ENCODE results near the gene TOP3B. TPM values are rescaled to one million over a fixed set of nuclear protein-coding genes. Genes with fewer than 3 reads are reported as not detected.

Gene TOP3B
- total RNA-seq, 1 experiment from 2014 or later = 68.6 TPM

DNA sequence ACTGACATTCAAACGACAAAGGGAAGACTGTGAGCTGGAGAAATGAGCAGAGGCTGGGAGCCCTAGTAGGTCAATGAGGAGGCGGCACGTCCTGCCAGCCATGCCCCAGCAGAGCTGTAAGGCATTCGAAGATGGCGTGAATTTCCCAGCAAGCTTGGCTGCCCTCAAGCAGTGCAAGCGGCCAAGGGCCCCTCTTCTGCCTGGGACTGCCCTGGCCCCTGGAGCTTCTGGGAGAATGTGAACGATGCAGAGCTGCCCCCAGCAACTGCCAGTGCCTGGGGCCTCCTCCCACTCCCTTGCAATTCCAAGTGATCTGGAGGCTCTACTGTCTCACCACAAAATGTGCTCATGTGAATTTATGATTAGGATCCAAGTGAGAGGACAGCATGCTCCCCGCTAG lies 34.2 kb downstream of the TOP3B start:
- peaks cover 6% of the 10 kb centered on the region for H3K36me3 Mint-ChIP-seq
- DNase-seq (ENCODE audit: low spot score) (no peak), ATAC-seq (no peak)
- H3K4me1 Mint-ChIP-seq = peaks cover 24% of the 10 kb centered on the region
- POLR2A ChIA-PET = interaction anchor here (0.6 kb wide), 1 partner anchor 18 kb away, joined by 3 read pairs; no protein-coding TSS in a partner anchor
- TF ChIP-seq SOX15 (CRISPR knock-in tag; IDR thresholded peaks at IDR 0.05) = no peak
- no peak for TF ChIP-seq TEAD4 (CRISPR knock-in tag; IDR thresholded peaks at IDR 0.05)
- TF ChIP-seq FOXJ3 (CRISPR knock-in tag; IDR thresholded peaks at IDR 0.05; ENCODE audit: borderline replicate concordance) = no peak
- TF ChIP-seq, protein P1, sequence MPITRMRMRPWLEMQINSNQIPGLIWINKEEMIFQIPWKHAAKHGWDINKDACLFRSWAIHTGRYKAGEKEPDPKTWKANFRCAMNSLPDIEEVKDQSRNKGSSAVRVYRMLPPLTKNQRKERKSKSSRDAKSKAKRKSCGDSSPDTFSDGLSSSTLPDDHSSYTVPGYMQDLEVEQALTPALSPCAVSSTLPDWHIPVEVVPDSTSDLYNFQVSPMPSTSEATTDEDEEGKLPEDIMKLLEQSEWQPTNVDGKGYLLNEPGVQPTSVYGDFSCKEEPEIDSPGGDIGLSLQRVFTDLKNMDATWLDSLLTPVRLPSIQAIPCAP (CRISPR knock-in tag; IDR thresholded peaks at IDR 0.05) = no peak
- TF ChIP-seq, protein P2, sequence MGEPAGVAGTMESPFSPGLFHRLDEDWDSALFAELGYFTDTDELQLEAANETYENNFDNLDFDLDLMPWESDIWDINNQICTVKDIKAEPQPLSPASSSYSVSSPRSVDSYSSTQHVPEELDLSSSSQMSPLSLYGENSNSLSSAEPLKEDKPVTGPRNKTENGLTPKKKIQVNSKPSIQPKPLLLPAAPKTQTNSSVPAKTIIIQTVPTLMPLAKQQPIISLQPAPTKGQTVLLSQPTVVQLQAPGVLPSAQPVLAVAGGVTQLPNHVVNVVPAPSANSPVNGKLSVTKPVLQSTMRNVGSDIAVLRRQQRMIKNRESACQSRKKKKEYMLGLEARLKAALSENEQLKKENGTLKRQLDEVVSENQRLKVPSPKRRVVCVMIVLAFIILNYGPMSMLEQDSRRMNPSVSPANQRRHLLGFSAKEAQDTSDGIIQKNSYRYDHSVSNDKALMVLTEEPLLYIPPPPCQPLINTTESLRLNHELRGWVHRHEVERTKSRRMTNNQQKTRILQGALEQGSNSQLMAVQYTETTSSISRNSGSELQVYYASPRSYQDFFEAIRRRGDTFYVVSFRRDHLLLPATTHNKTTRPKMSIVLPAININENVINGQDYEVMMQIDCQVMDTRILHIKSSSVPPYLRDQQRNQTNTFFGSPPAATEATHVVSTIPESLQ (CRISPR knock-in tag; IDR thresholded peaks at IDR 0.05) = no peak
- TF ChIP-seq NFATC4 (CRISPR knock-in tag; IDR thresholded peaks at IDR 0.05) = no peak
- TF ChIP-seq, protein P3, sequence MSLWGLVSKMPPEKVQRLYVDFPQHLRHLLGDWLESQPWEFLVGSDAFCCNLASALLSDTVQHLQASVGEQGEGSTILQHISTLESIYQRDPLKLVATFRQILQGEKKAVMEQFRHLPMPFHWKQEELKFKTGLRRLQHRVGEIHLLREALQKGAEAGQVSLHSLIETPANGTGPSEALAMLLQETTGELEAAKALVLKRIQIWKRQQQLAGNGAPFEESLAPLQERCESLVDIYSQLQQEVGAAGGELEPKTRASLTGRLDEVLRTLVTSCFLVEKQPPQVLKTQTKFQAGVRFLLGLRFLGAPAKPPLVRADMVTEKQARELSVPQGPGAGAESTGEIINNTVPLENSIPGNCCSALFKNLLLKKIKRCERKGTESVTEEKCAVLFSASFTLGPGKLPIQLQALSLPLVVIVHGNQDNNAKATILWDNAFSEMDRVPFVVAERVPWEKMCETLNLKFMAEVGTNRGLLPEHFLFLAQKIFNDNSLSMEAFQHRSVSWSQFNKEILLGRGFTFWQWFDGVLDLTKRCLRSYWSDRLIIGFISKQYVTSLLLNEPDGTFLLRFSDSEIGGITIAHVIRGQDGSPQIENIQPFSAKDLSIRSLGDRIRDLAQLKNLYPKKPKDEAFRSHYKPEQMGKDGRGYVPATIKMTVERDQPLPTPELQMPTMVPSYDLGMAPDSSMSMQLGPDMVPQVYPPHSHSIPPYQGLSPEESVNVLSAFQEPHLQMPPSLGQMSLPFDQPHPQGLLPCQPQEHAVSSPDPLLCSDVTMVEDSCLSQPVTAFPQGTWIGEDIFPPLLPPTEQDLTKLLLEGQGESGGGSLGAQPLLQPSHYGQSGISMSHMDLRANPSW (CRISPR knock-in tag; conservative IDR thresholded peaks at IDR 0.05; ENCODE audit: low read depth) = no peak
- TF ChIP-seq MXD4 (CRISPR knock-in tag; IDR thresholded peaks at IDR 0.05; ENCODE audit: borderline replicate concordance) = no peak
- no peak for TF ChIP-seq HMGA2 (CRISPR knock-in tag; IDR thresholded peaks at IDR 0.05)
- TF ChIP-seq, protein P4, sequence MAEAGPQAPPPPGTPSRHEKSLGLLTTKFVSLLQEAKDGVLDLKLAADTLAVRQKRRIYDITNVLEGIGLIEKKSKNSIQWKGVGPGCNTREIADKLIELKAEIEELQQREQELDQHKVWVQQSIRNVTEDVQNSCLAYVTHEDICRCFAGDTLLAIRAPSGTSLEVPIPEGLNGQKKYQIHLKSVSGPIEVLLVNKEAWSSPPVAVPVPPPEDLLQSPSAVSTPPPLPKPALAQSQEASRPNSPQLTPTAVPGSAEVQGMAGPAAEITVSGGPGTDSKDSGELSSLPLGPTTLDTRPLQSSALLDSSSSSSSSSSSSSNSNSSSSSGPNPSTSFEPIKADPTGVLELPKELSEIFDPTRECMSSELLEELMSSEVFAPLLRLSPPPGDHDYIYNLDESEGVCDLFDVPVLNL (CRISPR knock-in tag; IDR thresholded peaks at IDR 0.05; ENCODE audit: borderline replicate concordance, low read depth) = no peak
- TF ChIP-seq, protein P5, sequence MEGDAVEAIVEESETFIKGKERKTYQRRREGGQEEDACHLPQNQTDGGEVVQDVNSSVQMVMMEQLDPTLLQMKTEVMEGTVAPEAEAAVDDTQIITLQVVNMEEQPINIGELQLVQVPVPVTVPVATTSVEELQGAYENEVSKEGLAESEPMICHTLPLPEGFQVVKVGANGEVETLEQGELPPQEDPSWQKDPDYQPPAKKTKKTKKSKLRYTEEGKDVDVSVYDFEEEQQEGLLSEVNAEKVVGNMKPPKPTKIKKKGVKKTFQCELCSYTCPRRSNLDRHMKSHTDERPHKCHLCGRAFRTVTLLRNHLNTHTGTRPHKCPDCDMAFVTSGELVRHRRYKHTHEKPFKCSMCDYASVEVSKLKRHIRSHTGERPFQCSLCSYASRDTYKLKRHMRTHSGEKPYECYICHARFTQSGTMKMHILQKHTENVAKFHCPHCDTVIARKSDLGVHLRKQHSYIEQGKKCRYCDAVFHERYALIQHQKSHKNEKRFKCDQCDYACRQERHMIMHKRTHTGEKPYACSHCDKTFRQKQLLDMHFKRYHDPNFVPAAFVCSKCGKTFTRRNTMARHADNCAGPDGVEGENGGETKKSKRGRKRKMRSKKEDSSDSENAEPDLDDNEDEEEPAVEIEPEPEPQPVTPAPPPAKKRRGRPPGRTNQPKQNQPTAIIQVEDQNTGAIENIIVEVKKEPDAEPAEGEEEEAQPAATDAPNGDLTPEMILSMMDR (IDR thresholded peaks at IDR 0.05) = no peak
- TF ChIP-seq, protein P6, sequence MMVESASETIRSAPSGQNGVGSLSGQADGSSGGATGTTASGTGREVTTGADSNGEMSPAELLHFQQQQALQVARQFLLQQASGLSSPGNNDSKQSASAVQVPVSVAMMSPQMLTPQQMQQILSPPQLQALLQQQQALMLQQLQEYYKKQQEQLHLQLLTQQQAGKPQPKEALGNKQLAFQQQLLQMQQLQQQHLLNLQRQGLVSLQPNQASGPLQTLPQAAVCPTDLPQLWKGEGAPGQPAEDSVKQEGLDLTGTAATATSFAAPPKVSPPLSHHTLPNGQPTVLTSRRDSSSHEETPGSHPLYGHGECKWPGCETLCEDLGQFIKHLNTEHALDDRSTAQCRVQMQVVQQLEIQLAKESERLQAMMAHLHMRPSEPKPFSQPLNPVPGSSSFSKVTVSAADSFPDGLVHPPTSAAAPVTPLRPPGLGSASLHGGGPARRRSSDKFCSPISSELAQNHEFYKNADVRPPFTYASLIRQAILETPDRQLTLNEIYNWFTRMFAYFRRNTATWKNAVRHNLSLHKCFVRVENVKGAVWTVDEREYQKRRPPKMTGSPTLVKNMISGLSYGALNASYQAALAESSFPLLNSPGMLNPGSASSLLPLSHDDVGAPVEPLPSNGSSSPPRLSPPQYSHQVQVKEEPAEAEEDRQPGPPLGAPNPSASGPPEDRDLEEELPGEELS (CRISPR knock-in tag; IDR thresholded peaks at IDR 0.05) = no peak
- CTCF ChIA-PET = interaction anchor here (0.6 to 9.1 kb wide), 9 partner anchors 10 to 283 kb away, joined by 4 to 121 read pairs (median 6); partner anchors contain the start of gene PPIL2
- peaks cover 20% of the 10 kb centered on the region for H3K27me3 Mint-ChIP-seq (ENCODE audit: low read depth)
- H3K4me3 Mint-ChIP-seq = no peak overlapping the region
- no peak overlapping the region for H3K27ac Mint-ChIP-seq
- no peaks in the 10 kb centered on the region for H3K9me3 Mint-ChIP-seq
